H9 (cell line): ENCODE measurements around the gene P3H3. TPM values are rescaled to one million over a fixed set of nuclear protein-coding genes. Genes with fewer than 3 reads are reported as not detected.

ENCODE experiments used
- DNase-seq: peaks from one replicate; pipeline ENCODE4 v3.0.0-alpha.2; 2017
- H2AFZ ChIP-seq: one replicate; pipeline ENCODE4 v1.6.1; 2013; ENCODE audit warnings: mild to moderate bottlenecking, low read length, control low read depth, moderate library complexity
- H2AK5ac ChIP-seq: 2 replicates; pipeline ENCODE4 v1.6.1; 2013; ENCODE audit warnings: low read length, control low read depth, mixed read lengths; ENCODE audit not compliant: insufficient read length
- H2BK120ac ChIP-seq: one replicate; pipeline ENCODE4 v1.6.1; 2013; ENCODE audit warnings: low read depth, mild to moderate bottlenecking, low read length, control low read depth, inconsistent platforms; ENCODE audit not compliant: poor library complexity, severe bottlenecking
- H2BK12ac ChIP-seq: 2 replicates; pipeline ENCODE4 v1.6.1; 2013; ENCODE audit warnings: low read length, control low read depth, mixed read lengths, low read depth; ENCODE audit not compliant: insufficient read length
- H2BK15ac ChIP-seq: 2 replicates; pipeline ENCODE4 v1.6.1; 2013; ENCODE audit warnings: low read depth, low read length, control low read depth
- H2BK20ac ChIP-seq: one replicate; pipeline ENCODE4 v1.6.1; 2013; ENCODE audit warnings: low read depth, mild to moderate bottlenecking, low read length, control low read depth, inconsistent platforms; ENCODE audit not compliant: poor library complexity, severe bottlenecking
- H2BK5ac ChIP-seq: 2 replicates; pipeline ENCODE4 v1.6.1; 2013; ENCODE audit warnings: low read length, control low read depth, mixed read lengths; ENCODE audit not compliant: insufficient read length
- H3K14ac ChIP-seq: 2 replicates; pipeline ENCODE4 v1.6.1; 2013; ENCODE audit warnings: low read length, control low read depth; ENCODE audit not compliant: insufficient read depth
- H3K18ac ChIP-seq: 2 replicates; pipeline ENCODE4 v1.6.1; 2013; ENCODE audit warnings: low read depth, mild to moderate bottlenecking, mixed read lengths, low read length, control low read depth; ENCODE audit not compliant: insufficient read length
- H3K23ac ChIP-seq: 2 replicates; pipeline ENCODE4 v1.6.1; 2013; ENCODE audit warnings: low read length, control low read depth, mixed read lengths, low read depth; ENCODE audit not compliant: insufficient read length
- H3K23me2 ChIP-seq: 2 replicates; pipeline ENCODE4 v1.6.1; 2013; ENCODE audit warnings: low read depth, mild to moderate bottlenecking, mixed read lengths, low read length, control low read depth; ENCODE audit not compliant: insufficient read length, poor library complexity, severe bottlenecking
- H3K27ac ChIP-seq: 2 replicates; pipeline ENCODE4 v1.5.1; 2013; ENCODE audit warnings: low read length, control low read depth, mixed read lengths, low read depth; ENCODE audit not compliant: insufficient read length
- H3K27me3 ChIP-seq: 2 replicates; pipeline ENCODE4 v1.6.1; 2013; ENCODE audit warnings: low read length, control low read depth, inconsistent platforms; ENCODE audit not compliant: insufficient read depth
- H3K4ac ChIP-seq: 2 replicates; pipeline ENCODE4 v1.6.1; 2013; ENCODE audit warnings: low read depth, mild to moderate bottlenecking, control low read depth, inconsistent platforms, low read length, moderate library complexity
- H3K4me1 ChIP-seq: 2 replicates; pipeline ENCODE4 v1.6.1; 2013; ENCODE audit warnings: low read length, control low read depth, inconsistent platforms; ENCODE audit not compliant: insufficient read depth
- H3K4me2 ChIP-seq: 2 replicates; pipeline ENCODE4 v1.6.1; 2013; ENCODE audit warnings: low read length, control low read depth, mixed read lengths; ENCODE audit not compliant: insufficient read length, insufficient read depth
- H3K56ac ChIP-seq: 2 replicates; pipeline ENCODE4 v1.6.1; 2013; ENCODE audit warnings: low read depth, mild to moderate bottlenecking, mixed read lengths, low read length, control low read depth; ENCODE audit not compliant: insufficient read length
- H3K79me1 ChIP-seq: 2 replicates; pipeline ENCODE4 v1.6.1; 2013; ENCODE audit warnings: low read depth, mild to moderate bottlenecking, moderate library complexity, low read length, control low read depth, inconsistent platforms; ENCODE audit not compliant: insufficient read depth, poor library complexity, severe bottlenecking
- H3K79me2 ChIP-seq: 2 replicates; pipeline ENCODE4 v1.6.1; 2013; ENCODE audit warnings: low read length, control low read depth, inconsistent platforms; ENCODE audit not compliant: insufficient read depth
- H3K9ac ChIP-seq: 2 replicates; pipeline ENCODE4 v1.6.1; 2013; ENCODE audit warnings: low read length, control low read depth, mixed read lengths; ENCODE audit not compliant: insufficient read length; ENCODE audit errors: extremely low read depth
- H3K9me3 ChIP-seq: one replicate; pipeline ENCODE4 v1.6.1; 2013; ENCODE audit warnings: low read depth, low read length, inconsistent platforms; ENCODE audit not compliant: control insufficient read depth
- H3T11ph ChIP-seq: one replicate; pipeline ENCODE4 v1.6.1; 2013; ENCODE audit warnings: mild to moderate bottlenecking, low read length, control low read depth, inconsistent platforms
- H4K20me1 ChIP-seq: one replicate; pipeline ENCODE4 v1.6.1; 2013; ENCODE audit not compliant: control insufficient read depth, insufficient read length, insufficient read depth
- H4K5ac ChIP-seq: 2 replicates; pipeline ENCODE4 v1.6.1; 2013; ENCODE audit warnings: low read depth, mild to moderate bottlenecking, mixed read lengths, low read length, control low read depth; ENCODE audit not compliant: insufficient read length
- H4K8ac ChIP-seq: replicated peaks from 2 replicates; pipeline ENCODE4 v1.6.1; 2013; ENCODE audit warnings: low read length, control low read depth, mixed read lengths, low read depth; ENCODE audit not compliant: insufficient read length
- H4K91ac ChIP-seq: 2 replicates; pipeline ENCODE4 v1.6.1; 2013; ENCODE audit warnings: low read depth, mild to moderate bottlenecking, moderate library complexity, mixed read lengths, low read length, control low read depth; ENCODE audit not compliant: insufficient read length
- H3K27ac Mint-ChIP-seq, 3 experiments: 2 replicates in 2 of 3; 3 replicates in 1 of 3; pipeline ENCODE4 v1.8.0; 2020 to 2021; ENCODE audit warnings: mixed read lengths in 3 of 3, mild to moderate bottlenecking in 1 of 3, moderate library complexity in 1 of 3
- H3K27me3 Mint-ChIP-seq: 2 replicates; pipeline ENCODE4 v1.8.0; 2021; ENCODE audit warnings: low read depth, mild to moderate bottlenecking, moderate library complexity, mixed read lengths
- H3K36me3 Mint-ChIP-seq, 3 experiments: 2 replicates in 2 of 3; 3 replicates in 1 of 3; pipeline ENCODE4 v1.8.0; 2020 to 2021; ENCODE audit warnings: low read depth in 3 of 3, mixed read lengths in 3 of 3; ENCODE audit not compliant: insufficient read depth in 1 of 3
- H3K4me1 Mint-ChIP-seq, 2 experiments: 2 replicates each; pipeline ENCODE4 v1.8.0; 2020; ENCODE audit warnings: mixed read lengths in 2 of 2
- H3K4me3 Mint-ChIP-seq, 2 experiments: 2 replicates in 1 of 2; 3 replicates in 1 of 2; pipeline ENCODE4 v1.8.0; 2020 to 2021; ENCODE audit warnings: mild to moderate bottlenecking in 2 of 2, mixed read lengths in 2 of 2, moderate library complexity in 1 of 2
- H3K9me3 Mint-ChIP-seq, 2 experiments: 2 replicates in 1 of 2; 3 replicates in 1 of 2; pipeline ENCODE4 v1.8.0; 2020; ENCODE audit warnings: mild to moderate bottlenecking in 2 of 2, mixed read lengths in 2 of 2, moderate library complexity in 1 of 2
- WGBS: extraction: QIAGEN DNeasy Blood & Tissue Kit; methylation state at CpG from one replicate; pipeline ENCODE4 v1.1.7; 2013; ENCODE audit warnings: missing lambda C conversion rate, low lambda C conversion rate, mixed read lengths; ENCODE audit not compliant: insufficient read length; ENCODE audit errors: extremely low coverage; 5-methylcytosine and 5-hydroxymethylcytosine counted together
- total RNA-seq: library from RNA; stranded (reverse); gene quantifications from 2 replicates; pipeline ENCODE4 v1.2.1, GENCODE V29; 2021
- TF ChIP-seq, protein P1 (sequence below): fragments of 200-600 bp; sonication (generic); conservative IDR thresholded peaks from 3 replicates; pipeline ENCODE4 v1.8.0; 2021; ENCODE audit warnings: antibody characterized with exemption, mild to moderate bottlenecking

Gene P3H3
- total RNA-seq, 1 experiment from 2014 or later, result 55.0 TPM

DNA sequence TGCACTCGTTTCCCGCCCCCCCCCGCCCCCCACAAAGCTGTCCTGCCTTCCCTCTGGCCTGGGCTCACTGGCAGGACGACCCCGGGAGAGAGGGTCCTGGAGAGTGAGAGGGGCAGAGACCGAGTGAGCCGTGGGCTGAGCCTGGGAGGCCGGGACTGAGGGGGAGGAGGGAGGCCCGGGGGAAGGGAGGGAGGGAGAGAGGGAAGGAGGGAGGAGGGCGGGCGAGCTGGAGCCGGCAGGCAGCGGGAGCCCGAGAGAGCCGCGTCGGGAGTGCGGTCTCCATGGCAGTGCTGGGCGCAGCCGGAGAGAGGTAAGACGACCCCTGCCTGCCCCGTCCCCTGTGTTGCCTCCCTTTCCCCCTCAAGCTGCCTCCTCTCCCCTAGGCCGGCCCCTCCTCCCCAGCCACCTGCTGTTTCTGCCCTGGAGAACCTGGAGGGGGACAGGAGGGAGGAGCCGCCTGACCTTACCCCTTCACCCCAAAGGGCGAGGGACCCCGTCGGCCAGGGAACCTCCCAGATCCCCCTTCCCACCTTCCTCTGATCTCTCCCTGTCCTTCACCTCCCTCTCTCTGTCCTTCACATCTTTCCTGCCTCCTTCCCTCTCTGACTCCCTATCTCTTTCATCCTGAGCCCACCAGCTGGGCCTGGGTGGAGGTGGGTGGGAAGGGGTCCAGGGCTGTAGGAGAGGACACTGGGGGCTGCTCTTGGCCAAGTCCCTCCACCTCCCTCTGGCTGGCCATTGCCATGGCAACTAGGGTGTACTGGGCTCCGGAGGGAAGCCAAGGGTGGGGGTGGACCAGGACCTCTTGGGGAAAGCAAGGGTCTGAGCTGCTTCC is 6.4 kb upstream of the P3H3 start, which contains the start of gene GPR162:
Gene GPR162 (plus strand): TSS at position 231 of the 835 bp plus-strand sequence. CDS start 2,078 bp downstream, outside the sequence.
- Histone ChIP-seq H3K23ac (no peak within 1 kb of the TSS), H2BK15ac (no peak within 1 kb of the TSS), H2BK5ac (no peak within 1 kb of the TSS), H3K79me2 (no peaks in the 10 kb centered on the region), H3K18ac (no peak within 1 kb of the TSS), H3K14ac (0 out of 2 replicates have a peak within 1 kb of the TSS, but pooled peaks have one; percentile 18), H4K5ac (no peak within 1 kb of the TSS), H2BK12ac (no peak within 1 kb of the TSS), H3K4me2 (peak within 1 kb of the TSS; percentile 62), H2AK5ac (no peak within 1 kb of the TSS), H4K20me1 (peaks cover 4% of the 10 kb centered on the region), H2BK120ac (no peak within 1 kb of the TSS), H3K9me3 (no peaks in the 10 kb centered on the region), H3T11ph (no peak within 1 kb of the TSS), H3K4me1 (peaks cover 7% of the 10 kb centered on the region; the same call in 1 of the 2 replicates), H3K79me1 (no peaks in the 10 kb centered on the region), H2BK20ac (no peak within 1 kb of the TSS), H2AFZ (no peak within 1 kb of the TSS), H3K56ac (no peak within 1 kb of the TSS), H3K27me3 (peaks cover 4% of the 10 kb centered on the region; the same call in 1 of the 2 replicates), H4K91ac (no peak within 1 kb of the TSS), H3K27ac (no peak within 1 kb of the TSS), H3K4ac (no peak within 1 kb of the TSS), H4K8ac (no peak within 1 kb of the TSS), H3K9ac (no peak within 1 kb of the TSS), H3K23me2 (peaks cover 11% of the 10 kb centered on the region)
- Mint-ChIP-seq H3K4me1 (peaks cover 67 to 76% of the 10 kb centered on the region in 2 experiments), H3K27me3 (peaks cover 62% of the 10 kb centered on the region), H3K27ac (peak within 1 kb of the TSS; percentile 63 to 93 (median 91)), H3K36me3 (peaks cover 10 to 12% (median 10%) of the 10 kb centered on the region in 3 experiments; a peak in 6 of 7 replicates), H3K4me3 (peak within 1 kb of the TSS; percentile 73 to 85), H3K9me3 (peaks cover 0 to 2% of the 10 kb centered on the region in 2 experiments; a peak in 1 of 5 replicates)
- WGBS, result no CpG with 5 or more reads among the region's 28 CpGs
- TF ChIP-seq, protein P1, sequence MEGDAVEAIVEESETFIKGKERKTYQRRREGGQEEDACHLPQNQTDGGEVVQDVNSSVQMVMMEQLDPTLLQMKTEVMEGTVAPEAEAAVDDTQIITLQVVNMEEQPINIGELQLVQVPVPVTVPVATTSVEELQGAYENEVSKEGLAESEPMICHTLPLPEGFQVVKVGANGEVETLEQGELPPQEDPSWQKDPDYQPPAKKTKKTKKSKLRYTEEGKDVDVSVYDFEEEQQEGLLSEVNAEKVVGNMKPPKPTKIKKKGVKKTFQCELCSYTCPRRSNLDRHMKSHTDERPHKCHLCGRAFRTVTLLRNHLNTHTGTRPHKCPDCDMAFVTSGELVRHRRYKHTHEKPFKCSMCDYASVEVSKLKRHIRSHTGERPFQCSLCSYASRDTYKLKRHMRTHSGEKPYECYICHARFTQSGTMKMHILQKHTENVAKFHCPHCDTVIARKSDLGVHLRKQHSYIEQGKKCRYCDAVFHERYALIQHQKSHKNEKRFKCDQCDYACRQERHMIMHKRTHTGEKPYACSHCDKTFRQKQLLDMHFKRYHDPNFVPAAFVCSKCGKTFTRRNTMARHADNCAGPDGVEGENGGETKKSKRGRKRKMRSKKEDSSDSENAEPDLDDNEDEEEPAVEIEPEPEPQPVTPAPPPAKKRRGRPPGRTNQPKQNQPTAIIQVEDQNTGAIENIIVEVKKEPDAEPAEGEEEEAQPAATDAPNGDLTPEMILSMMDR, result no peak
- DNase-seq, result peak; percentile 91
